Pons (tissue), 1 donor: Measurements from ENCODE around the gene MRPL22.
"Not testable (repeated sequence)": the region's sequence is repeated elsewhere in the genome, so short reads cannot be mapped to it uniquely, and the experiment has no call there.

Experiments
- DNase-seq: peaks from one replicate; pipeline ENCODE4 v3.0.0-alpha.2; 2016; ENCODE audit warnings: low spot score

Gene MRPL22

GRCh38 chr5:154995679-154996078, 54.8 kb downstream of the MRPL22 start:
- no peak for DNase-seq

GRCh38 chr5:154997746-154998145, 56.9 kb downstream of the MRPL22 start:
- DNase-seq: no peak

GRCh38 chr5:154999865-155000264, 59.0 kb downstream of the MRPL22 start:
- DNase-seq: no peak

- no peak for DNase-seq
Observed at GRCh38 chr5:155001523-155001922, 60.6 kb downstream of the MRPL22 start.

- DNase-seq: not testable (repeated sequence)
Observed at GRCh38 chr5:155002722-155003121, 61.8 kb downstream of the MRPL22 start.

GRCh38 chr5:155004138-155004744, 63.4 kb downstream of the MRPL22 start:
- DNase-seq: no peak

GRCh38 chr5:155006265-155006664, 65.4 kb downstream of the MRPL22 start:
- DNase-seq: not testable (repeated sequence)

- DNase-seq: no peak
Observed at GRCh38 chr5:155008669-155009068, 67.8 kb downstream of the MRPL22 start.

GRCh38 chr5:155010881-155011280, 70.0 kb downstream of the MRPL22 start:
- DNase-seq: no peak

- DNase-seq: no peak
Observed at GRCh38 chr5:155013526-155013925, 72.7 kb downstream of the MRPL22 start, which contains the start of gene KIF4B. KIF4B (plus strand) TSS chr5:155013755; CDS start chr5:155013860, 105 bp downstream.

GRCh38 chr5:155015239-155015638, 74.4 kb downstream of the MRPL22 start:
- DNase-seq: no peak

GRCh38 chr5:155017610-155018009, 76.7 kb downstream of the MRPL22 start:
- DNase-seq: no peak
